Esophagus squamous epithelium (tissue), 4 donors: ENCODE measurements around the gene RAPGEF3.

ENCODE experiments used
- POLR2A ChIP-seq, 4 donors: fragments of 450-650 bp; IDR thresholded peaks; one replicate each; pipeline ENCODE4 v1.6.1; 2017; ENCODE audit warnings: antibody characterized with exemption in 4 of 4, mild to moderate bottlenecking in 4 of 4, moderate library complexity in 3 of 4
- TF ChIP-seq, protein P1 (sequence below), 6 experiments: fragments of 450-650 bp in 4 of 6; fragments of 200-600 bp in 2 of 6; sonication (generic) in 2 of 6; IDR thresholded peaks; one replicate each; pipeline ENCODE4 v1.5.1; 2016 to 2019; ENCODE audit warnings: antibody characterized with exemption in 6 of 6, mild to moderate bottlenecking in 4 of 6, moderate library complexity in 4 of 6

- TF ChIP-seq POLR2A (IDR thresholded peaks at IDR 0.05): no peak
- TF ChIP-seq, protein P1, sequence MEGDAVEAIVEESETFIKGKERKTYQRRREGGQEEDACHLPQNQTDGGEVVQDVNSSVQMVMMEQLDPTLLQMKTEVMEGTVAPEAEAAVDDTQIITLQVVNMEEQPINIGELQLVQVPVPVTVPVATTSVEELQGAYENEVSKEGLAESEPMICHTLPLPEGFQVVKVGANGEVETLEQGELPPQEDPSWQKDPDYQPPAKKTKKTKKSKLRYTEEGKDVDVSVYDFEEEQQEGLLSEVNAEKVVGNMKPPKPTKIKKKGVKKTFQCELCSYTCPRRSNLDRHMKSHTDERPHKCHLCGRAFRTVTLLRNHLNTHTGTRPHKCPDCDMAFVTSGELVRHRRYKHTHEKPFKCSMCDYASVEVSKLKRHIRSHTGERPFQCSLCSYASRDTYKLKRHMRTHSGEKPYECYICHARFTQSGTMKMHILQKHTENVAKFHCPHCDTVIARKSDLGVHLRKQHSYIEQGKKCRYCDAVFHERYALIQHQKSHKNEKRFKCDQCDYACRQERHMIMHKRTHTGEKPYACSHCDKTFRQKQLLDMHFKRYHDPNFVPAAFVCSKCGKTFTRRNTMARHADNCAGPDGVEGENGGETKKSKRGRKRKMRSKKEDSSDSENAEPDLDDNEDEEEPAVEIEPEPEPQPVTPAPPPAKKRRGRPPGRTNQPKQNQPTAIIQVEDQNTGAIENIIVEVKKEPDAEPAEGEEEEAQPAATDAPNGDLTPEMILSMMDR (IDR thresholded peaks at IDR 0.05): no peak
Observed at GRCh38 chr12:47714826-47715386, 43.8 kb downstream of the RAPGEF3 start.
